ENCODE data around the gene KDM8.

- TF ChIP-seq POLR2A (IDR thresholded peaks at IDR 0.05) (no peak), CTCF (IDR thresholded peaks at IDR 0.05) (no peak)
Observed at GRCh38 chr16:27231692-27232060, 28.4 kb downstream of the KDM8 start.
